Activated T-cell treated with anti-CD3 and anti-CD28 coated beads, Interleukin-2, amount 50 U/mL, for 1 hour (primary cell): ENCODE results near the gene HSPB7.
A peak's percentile ranks its signal among the peaks of the same experiment; 100 is the strongest.
"Not testable (repeated sequence)": the region's sequence is repeated elsewhere in the genome, so short reads cannot be mapped to it uniquely, and the experiment has no call there.

ENCODE experiments used
- DNase-seq: peaks from one replicate; pipeline ENCODE4 v3.0.0-alpha.2; 2020

Gene HSPB7

DNA sequence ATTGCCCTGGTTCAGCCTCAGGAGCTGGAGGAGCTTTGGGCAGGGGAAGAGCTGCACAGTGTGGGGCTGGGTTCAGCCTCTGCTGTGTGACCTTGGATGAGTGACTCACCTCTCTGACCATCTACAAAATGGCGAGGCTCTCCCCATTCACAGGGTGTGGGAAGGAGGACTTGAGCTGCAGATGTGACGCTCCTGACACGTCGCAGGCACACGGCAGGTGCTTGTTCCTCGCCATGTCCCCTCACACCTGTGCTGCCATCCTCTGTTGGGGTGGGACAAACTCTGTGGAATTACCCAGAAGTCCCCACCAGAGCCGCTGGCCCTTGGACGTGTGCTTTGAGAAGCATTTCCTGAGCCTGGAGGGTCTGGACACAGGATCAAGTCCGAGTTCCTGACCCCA, 3.0 kb upstream of the HSPB7 start:
- DNase-seq: not testable (repeated sequence)

DNA sequence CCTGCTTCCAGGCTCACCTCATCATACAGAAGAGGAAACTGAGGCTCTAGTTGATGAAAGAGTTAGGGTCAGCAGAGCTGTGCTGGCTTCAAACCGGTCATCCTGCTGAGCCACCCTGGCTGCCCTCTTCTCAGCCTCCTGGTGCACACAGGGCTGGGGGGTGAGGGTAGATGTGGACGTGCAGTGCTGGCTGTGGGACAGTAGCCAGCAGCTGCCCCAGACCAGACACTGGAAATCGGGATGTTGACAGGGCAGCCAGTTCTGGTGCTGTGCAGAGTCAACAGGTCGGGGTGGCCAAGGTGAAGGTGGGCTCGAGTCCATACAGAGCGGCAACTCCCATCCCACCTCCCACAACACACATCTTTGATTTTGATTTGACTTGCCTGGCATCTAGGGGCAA, 2.5 kb upstream of the HSPB7 start:
- DNase-seq: no peak

DNA sequence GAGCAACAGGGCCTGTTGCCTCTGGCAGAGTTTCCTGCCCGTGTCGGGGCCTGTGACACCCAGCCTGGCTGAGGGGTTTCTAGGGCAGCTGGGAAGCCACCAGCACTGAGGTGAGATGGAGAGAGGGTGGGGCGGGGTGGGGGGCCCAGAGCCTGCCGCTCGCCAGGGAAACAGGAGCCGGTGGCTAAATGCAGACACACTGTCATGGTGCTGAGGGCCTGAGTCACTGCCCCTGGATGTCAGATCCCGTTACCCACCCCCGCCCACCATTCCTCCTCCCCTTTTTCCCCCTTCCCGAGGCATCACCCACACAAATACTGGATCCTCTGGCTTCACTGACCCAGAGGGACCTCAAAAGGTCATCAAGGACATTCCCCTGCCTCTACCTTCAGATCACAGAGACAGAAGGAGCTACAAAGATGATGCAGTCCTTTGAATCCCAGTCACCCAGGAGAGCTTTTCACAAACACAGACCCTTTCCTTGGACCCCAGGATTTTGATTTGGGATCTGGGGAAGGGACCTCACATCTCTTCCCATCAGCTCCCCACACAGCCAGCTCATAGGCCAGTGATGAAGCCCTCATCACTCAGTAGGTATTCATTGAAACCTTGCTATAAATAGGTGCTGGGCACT, 1.9 kb upstream of the HSPB7 start:
- DNase-seq: no peak

DNA sequence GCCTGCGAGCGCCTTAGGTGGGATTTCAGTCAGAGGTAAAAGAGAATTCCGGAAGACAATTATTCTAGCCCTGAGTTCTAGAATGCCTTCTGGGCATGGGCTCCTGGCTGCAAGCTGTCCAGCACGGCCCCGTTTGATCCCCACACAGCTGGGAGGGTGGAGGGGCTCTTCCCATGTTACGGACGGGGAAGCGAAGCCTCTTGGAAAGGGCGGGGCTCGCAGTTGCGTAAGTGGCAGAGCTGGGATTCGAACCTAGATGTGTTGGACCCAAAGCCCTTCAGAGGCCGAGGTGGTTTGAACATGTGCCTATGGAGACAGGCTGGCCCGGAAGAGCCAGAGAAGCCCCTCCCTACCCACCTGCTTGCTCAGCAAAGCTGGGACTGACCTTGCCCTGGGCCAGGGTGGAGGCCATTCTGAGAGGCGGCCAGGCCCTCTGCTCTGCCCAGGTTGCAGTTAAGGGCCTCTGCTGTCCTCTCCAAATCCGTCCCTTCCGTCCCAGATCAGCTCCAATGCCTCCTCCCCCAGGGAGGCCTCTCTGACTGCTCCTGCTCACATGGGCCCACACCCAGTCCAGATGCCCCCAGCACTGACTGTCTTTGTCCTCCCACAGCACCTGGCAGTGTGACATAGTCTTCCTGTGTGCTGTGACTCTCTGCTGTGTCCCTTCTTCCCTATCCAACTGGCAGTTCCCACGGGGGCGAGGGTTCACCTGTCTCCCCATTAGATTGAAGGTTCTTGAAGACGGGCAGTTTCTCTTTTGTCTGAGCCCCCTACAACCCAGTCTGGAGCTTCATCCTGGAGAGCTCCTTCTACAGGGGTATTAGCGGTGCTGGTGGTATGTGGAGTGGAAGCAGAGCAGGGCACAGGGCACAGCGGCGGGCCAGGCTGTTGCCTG, 1.2 kb upstream of the HSPB7 start:
- no peak for DNase-seq

DNA sequence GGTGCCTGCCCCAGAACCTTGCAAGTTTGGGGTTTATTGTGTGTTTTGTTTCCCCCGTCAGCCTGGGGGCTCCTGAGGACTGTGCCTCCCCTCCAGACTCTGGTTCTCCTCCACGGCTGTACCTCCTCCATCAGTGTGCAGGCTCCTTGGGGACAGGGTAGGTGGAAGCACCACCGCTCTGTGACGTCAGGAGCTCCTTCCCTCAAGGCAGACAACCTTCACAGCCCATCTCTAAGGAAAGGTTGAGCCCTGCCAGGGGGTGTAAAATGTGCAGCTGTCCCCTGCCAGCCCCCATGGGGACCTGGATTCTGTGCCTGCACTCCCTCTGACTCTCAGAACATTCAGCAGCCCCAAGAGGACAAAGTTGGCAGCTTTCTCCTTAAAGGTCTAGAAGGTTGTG, 465 bp upstream of the HSPB7 start:
- DNase-seq: no peak

DNA sequence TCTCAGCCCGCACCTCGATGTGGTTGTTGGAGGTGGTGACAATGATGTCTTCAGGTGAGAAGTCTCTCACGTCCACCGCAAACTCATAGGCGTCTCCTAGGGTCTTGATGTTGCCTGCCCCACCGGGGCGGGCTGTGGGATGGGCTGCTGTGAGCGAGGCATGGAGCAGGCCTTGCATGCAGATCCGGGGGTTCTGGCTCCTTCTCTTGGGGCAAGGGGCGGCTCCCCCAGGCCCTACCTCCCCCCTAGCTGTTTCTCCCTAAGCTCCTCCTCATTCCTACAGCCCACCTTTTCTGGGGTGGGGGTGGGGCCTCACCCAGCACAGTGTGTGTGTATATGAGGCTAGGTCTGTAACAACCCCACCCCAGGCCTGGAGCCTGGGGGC, 775 bp downstream of the HSPB7 start:
- DNase-seq: no peak

DNA sequence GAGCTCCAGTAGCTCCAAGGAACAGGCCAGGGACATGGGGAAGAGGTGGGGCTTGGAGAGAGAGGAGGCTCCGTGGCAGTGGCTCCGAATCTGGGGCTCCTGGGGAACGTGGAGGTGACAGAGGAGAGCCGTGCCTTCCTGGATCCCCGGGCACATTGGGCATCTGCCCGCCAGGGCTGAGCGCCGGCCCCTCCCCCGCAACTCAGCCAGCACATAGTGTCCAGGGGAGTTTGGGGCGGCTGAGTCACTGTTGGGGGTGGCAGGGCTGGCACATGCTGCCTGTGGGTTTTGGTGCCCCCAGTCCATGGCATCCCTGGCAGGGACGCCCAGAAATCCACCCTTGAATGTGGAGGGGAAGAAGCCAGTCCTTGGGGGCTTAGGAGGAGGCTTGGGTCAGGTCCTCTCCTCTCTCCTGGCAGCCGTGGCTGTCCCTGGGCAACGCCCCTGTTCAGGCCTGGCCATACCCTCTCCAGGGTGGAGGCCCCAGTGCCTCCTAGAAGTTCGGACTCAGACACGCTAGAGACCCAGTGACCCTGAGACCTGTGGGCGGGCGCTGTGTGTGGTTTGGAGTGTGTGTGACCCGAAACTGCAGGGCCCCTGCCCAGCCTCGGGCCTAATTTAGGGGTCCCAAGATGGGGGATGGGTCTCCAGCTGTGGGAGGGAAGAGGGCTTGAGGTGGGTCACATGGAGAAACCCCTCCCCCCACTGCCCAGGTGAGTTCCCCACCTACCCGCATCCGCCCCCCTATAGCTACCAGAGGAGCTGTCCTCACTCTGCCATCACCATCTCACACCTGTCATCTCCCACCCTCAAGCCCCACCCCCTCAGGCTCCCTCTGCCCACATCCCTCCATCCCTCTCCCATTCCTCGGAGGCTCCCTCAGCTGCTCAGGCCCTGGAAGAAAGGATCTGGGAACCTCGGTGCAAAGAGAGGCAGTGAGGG, 1.6 kb downstream of the HSPB7 start:
- DNase-seq: no peak

DNA sequence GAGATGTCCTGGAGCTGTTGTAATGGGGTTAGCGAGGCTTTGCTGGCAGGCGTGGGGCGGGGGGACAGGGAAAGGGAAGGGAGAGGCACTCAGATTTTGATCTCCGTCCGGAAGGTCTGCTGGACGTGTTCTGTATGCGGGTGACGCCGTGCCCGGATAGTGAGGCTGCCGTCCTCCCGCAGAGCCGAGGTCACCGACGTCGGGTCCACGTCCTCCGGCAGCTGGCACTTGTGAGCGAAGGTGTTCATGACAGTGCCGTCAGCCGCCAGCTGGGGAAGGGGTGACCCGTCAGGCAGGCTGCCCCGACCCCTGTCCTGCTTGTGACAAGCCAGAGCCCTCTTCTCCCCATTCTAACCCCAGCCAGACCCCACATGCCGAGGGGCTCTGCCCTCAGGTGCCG, 2.4 kb downstream of the HSPB7 start:
- no peak for DNase-seq

DNA sequence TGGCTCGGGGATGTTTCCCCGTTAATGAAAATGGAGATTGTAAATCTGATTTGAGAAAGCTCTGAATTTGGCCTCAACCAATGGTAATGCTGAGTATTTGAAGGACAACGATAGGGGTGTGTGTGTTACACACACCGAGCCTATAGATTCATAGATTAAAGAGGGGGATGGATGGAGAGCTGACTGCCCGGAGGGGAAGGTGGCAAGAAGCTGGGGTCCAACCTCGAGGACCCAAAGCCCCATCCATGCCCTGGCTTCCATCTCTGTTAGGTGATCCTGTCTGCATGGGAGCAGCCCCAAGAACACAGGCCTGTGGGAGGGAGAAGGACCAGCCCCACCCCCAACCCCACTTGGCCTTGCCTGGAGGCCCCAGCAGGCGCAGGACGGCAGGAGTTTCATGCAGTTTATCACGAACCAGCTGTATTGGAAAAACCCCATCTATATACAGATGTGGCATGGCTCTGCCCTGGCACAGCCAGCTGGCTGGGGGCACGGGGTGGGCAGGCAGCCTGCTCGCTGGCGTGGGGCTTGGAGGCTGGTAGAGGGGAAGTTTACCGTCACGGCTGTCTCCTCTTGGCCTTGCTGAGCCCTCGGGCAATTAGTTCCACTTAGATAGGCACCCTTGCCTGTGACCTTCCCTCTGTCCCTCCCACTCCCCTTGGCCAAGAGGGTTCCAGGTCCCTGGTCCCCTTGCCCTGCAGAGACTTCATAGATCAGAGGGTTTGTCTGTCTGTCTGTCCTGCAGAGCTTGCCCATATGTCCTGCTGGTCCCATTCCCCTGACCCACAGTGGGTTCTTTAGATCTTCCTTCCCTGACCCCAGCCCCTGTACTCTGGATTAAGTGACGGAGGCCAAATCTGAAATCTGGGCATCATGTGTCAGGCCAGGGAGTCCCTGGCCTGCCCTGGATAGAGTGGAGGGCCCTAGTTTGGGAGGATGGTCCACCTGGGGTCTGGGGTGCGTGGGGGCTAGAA, 3.0 kb downstream of the HSPB7 start:
- no peak for DNase-seq

DNA sequence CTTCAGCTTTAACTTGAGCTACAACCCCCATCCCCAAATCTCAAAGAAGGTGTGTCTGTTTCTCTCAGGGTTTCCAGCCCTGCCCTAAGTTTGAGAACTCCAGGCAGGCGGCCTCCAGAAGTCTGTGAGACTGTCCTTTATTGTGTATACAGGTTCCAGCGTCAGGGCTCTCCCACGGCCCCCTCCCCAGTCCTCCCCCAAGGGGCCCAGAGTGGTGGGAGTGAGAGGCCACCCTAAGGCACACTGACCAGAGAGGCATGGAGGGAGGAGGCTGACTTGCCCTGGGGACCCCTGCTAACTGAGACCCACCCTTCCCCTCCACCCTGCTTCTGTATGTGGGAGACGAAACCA, 4.0 kb downstream of the HSPB7 start:
- DNase-seq: no peak

DNA sequence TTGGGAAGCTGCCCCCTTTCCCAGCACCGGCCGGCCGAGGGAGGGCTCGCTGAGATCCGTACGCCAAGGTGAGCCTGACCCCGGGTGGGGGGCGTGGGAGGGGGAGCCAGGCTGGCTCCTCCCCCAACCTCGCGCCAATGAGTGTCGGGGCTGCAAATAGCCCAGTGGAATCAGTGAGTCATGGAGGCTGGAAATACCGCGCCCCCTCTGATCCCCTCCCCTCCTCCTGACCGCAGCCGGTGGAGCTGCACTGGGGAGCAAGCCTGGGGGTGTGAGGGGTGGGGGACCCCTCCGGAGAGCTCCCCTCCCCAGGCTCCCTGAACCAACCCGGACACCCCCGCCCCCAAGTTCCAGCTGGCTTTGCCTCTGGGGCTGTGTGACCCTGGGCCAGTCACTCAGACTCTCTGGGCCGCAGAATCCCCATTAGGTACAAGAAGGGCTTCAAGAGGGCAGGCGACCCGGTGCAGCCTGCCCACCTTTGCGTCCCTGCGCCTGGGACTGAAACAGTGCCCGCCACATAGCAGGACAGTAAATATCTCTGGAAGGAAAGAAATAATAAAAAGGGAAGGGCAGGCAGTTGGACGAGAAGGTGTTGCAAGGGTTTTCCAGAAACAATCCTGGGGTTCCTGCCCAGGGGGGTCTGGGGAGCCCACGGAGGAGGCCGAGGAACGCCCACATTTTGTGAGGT, 4.5 kb downstream of the HSPB7 start:
- DNase-seq: peak; percentile 66

DNA sequence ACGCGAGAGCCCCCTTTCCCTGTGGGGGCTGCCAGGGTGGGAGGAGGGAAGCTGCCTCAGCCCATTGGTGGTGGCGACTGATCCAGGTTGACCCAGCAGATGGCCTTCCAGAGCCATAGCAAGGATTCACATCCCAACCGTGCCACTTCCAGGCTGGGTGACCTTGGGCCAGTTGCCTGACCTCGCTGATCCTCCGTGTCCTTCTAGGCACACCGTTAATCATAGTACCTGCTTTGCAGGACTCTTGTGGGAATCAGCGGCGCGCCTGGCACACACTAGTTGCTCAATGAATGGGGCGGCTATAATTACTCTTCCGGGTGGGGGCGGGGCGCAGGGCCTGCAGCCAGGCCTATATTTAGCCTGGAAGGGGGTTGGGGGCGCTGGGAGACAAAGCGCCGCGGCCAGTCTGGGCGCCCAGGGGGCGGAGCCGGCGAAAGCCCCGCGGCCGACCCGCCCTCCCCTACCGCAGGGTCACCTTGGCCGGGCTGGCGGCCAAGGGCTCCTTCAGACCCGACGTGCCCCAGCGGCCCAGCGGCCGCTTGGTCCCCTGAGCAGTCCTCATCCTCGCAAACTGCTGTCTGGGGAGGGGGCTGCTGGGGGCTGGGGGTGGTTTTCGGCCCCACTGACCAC, 5.1 kb downstream of the HSPB7 start:
- DNase-seq: no peak

DNA sequence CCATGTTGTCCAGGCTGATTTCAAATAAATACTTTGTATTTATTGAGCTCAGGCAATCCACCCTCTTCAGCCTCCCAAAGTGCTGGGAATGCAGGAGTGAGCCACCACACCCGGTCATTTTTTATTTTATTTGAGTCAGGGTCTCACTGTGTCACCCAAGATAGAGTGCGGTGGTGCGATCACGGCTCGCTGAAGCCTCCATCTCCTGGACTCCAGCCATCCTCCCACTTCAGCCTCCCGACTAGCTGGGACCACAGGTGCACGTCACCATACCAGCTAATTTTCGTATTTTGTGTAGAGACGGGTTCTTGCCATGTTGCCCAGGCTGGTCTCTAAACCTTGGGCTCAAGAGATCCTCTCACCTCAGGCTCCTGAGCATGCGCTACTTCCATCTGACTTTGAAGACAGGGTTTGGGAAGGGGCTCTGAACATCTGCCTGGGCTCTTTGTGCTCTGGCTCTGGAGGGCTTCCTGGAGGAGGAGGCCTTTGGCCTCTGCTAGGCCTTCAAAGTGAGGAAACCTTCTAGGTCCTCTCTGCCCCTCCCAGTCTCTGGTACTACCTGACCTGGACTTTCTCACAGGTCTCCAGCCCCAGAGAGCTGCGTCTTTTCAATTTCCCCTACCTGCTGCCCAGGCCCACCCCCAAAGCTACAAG, 5.8 kb downstream of the HSPB7 start:
- no peak for DNase-seq

DNA sequence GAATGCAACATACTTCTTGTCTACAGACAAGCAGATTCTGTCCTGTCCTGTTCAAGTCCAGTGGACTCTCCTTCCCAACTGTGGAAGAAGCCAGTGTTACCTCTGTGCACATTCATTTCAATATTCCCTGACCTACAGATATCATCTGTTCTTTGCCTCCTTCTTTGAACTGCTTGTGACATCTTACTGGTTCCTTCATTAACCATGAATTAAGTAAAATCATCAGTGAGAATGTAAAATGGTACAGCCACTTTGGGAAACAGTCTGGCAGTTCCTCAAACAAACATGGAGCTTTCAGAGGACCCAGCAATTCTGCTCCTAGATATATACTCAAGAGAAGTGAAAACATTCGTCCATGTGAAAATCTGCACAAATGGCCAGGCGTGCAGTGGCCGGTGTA, 7.0 kb downstream of the HSPB7 start:
- no peak for DNase-seq

DNA sequence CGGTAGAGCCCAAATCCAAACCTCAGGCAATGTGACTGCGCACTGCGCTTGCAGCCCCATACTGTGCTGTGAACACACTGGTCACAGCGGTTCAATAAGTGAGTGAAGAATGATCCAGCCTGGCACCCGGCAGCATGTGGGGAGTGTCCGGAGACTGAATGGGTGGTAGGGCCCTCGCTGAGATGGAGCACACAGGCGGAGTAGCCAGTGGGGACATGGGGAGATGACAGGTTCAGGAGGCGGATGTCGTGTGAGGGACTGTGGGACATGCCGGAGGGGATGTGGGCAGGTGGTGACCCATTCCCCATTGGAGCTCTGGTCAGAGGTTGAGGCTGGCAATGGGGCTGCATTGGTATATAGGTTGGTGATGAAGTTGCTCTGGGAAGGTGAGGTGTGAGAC, 8.2 kb downstream of the HSPB7 start:
- DNase-seq: no peak

DNA sequence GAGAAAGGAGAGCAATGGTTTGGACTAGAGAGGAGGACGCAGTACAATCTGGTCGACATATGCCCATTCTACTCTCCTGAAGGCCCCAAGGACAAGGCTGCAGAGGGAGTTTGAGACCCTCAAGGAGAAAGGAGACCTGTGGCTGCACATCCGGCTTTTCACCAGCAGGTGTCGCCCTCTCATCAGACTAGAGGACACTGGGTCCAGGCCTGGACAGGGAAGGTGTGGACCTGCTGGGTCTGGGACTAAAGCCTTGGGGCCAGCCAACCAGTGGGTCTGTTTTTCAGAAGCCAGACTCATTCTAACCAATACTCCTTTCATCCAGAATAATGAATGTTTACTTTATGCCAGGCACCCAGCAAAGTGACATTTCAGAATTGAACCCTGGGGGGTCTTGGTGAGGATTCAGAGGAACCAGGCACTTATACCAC, 8.8 kb downstream of the HSPB7 start:
- peak; percentile 76 for DNase-seq

DNA sequence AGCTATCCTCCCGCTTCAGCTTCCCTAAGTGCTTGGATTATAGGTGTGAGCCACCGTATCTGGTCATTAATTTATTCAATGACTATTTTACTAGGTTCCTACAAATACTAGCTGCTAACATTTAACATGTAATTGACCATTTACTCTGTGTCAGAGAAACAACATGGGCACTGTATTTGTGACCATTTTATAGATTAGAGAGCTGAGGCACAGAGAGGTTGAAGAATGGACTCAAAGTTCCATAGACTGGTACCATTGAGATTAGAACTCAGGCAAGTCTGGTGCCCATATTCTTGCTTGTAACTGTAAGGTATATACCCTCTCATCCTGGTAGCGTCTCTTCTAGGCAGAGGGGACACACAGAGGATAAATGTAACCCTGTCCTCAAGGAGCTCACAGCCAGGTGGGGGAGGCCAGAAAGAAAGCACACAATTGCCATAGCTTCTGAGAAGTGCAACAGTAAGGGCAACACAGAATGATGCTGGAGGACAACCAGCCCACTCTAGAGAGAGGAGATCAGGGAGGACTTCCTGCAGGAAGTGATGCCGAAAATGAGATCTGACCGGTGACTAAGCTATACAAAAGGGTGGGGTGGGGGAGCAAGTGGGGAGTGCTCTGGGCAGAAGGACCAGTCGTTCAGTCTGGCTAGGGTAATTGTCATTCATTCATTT, 10.0 kb downstream of the HSPB7 start:
- no peak for DNase-seq

DNA sequence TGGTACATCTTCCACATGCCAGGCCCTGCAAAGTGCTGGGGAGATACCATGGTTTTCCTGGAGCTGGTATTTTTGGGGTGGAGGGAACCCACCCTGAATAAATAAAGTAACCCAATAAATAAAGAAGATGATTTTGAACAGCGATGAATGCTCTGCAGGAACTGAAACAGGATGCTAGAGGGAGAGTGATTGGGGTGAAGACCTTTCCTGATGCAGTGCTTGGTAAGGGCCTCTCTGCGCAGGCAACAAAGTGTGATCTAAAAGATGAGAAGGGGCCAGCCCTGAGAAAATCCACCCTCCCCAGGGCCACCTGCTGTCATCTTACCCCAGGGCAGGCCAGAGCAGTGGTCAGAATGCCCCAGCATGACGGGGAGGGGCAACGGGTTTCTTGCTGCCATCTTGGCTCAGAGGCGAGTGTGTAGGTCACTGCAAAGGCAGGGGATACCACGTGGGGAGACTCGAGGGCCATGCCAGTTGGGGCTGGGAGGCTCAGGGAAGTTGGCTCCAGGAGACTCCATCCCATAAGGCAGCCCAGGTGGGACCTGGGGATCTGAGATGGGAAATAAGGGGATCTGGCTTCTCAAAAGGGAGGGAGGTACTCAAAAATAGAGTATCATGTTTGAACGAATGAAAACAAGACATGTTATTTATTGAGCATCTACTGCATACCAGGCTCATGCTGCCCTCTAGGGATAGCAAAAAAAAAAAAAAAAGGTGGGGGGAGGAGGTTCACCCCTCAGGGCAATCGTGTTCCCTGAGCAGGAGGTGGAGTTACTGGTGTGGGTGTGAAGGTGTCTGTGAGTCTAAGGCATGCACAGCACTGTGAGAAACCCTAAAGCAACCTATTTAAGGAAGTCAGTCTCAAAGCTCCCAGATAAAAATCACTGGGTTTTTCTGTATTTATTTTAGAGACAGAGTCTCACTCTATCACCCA, 11.0 kb downstream of the HSPB7 start:
- no peak for DNase-seq

DNA sequence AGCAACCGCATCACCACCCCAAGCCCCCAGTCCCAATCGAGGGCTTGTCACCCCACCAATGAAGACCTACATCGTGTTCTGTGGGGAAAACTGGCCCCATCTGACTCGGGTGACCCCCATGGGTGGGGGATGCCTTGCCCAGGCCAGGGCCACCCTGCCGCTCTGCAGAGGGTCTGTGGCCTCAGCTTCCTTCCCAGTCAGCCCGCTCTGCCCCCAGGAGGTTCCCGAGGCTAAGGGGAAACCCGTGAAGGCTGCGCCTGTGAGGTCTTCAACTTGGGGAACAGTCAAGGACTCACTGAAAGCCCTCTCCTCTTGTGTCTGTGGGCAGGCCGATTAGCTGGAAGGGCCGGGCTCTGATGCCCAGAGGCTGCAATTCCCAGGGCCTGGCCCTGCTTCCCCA, 11.8 kb downstream of the HSPB7 start:
- no peak for DNase-seq
